Measurements from ENCODE around the gene SLITRK1. TPM values are rescaled to one million over a fixed set of nuclear protein-coding genes. Genes with fewer than 3 reads are reported as not detected.

SLITRK1 gene, protein sequence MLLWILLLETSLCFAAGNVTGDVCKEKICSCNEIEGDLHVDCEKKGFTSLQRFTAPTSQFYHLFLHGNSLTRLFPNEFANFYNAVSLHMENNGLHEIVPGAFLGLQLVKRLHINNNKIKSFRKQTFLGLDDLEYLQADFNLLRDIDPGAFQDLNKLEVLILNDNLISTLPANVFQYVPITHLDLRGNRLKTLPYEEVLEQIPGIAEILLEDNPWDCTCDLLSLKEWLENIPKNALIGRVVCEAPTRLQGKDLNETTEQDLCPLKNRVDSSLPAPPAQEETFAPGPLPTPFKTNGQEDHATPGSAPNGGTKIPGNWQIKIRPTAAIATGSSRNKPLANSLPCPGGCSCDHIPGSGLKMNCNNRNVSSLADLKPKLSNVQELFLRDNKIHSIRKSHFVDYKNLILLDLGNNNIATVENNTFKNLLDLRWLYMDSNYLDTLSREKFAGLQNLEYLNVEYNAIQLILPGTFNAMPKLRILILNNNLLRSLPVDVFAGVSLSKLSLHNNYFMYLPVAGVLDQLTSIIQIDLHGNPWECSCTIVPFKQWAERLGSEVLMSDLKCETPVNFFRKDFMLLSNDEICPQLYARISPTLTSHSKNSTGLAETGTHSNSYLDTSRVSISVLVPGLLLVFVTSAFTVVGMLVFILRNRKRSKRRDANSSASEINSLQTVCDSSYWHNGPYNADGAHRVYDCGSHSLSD
- 7.4 TPM for total RNA-seq

DNA sequence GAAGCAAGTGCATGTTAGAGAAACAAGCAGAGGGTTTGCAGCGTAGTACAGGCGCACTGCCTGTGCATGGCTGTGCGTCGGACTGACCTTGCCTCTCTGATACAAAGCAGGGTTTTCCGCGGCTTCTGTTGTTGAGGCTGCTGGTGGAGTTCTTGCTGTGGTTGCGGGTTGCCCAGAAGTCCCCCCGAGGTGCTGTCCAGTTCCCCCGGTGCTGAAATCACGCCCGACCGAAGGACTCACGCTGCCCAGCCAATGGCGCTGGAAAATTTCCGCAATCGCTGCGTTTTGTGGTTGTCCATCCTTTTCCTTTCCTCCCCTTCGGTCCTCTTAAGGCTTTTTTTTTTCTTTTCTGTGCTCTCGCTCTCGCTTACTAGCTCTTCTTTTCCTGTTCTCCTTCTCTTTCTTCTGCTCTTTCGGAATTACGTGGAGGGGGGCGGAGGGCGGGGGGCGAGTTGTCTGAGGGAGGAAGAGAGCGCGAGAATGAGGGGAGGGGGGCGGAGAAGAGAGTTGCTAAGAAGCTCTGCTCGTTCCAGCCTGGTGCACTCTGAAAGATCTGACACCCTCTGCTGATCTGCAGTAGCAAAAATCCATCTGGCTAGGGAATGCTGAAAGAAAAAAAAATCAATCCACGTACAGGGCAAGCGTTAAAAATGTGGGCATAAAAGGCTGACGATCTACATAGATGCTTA lies at the start of gene SLITRK1:
TSS of gene SLITRK1 (minus strand) at position 558 of the 689 bp plus-strand sequence. CDS start 967 bp downstream, outside the sequence.

All from camera-type eye (tissue), 1 donor.